Measurements from ENCODE around the gene FBXO21. TPM values are rescaled to one million over a fixed set of nuclear protein-coding genes. Genes with fewer than 3 reads are reported as not detected.

FBXO21 gene
- polyA plus RNA-seq, 3 donors, result 7.7 to 19.1 (median 17.2) TPM

GRCh38 chr12:117143008-117143532 lies 47.2 kb downstream of the FBXO21 start:
- TF ChIP-seq CTCF (IDR thresholded peaks at IDR 0.05), result no peak
- Histone ChIP-seq H3K9me3 (replicated peaks in 1 of 2; ENCODE audit: control insufficient read depth in 1 of 2, insufficient read depth in 1 of 2, low read length in 2 of 2) (no peaks in the 10 kb centered on the region), H3K36me3 (replicated peaks in 1 of 2; ENCODE audit: control insufficient read depth in 1 of 2, insufficient read depth in 2 of 2, low read length in 2 of 2) (peaks cover 12 to 35% of the 10 kb centered on the region in 2 donors), H3K4me1 (ENCODE audit: control insufficient read depth in 1 of 2, insufficient read depth in 2 of 2, low read length in 2 of 2) (no peaks in the 10 kb centered on the region), H3K4me2 (replicated peaks; ENCODE audit: extremely low read depth, low read length, poor library complexity, severe bottlenecking) (no peak overlapping the region), H4K20me1 (ENCODE audit: insufficient read depth, low read length) (no peaks in the 10 kb centered on the region), H2AFZ (ENCODE audit: insufficient read depth, low read depth, low read length, poor library complexity, severe bottlenecking) (no peak overlapping the region), H3K27me3 (ENCODE audit: control insufficient read depth in 2 of 2, insufficient read depth in 2 of 2, low read length in 2 of 2) (no peaks in the 10 kb centered on the region), H3K79me2 (ENCODE audit: insufficient read depth, low read length) (no peaks in the 10 kb centered on the region), H3K4me3 (replicated peaks in 1 of 3; ENCODE audit: low read depth in 2 of 3, low read length in 3 of 3) (no peak overlapping the region), H3K9ac (ENCODE audit: insufficient read depth, low read length, poor library complexity, severe bottlenecking) (no peak overlapping the region), H3K27ac (ENCODE audit: low read depth in 1 of 2, low read length in 2 of 2) (no peak overlapping the region)
- intact Hi-C loops (cut with micrococcal nuclease), result no loop called here
- no peak overlapping the region for H3K4me3 Mint-ChIP-seq
- H3K4me1 Mint-ChIP-seq, result peaks cover 7% of the 10 kb centered on the region
- no peaks in the 10 kb centered on the region for H3K9me3 Mint-ChIP-seq
- no peak overlapping the region for H3K27ac Mint-ChIP-seq
- H3K27me3 Mint-ChIP-seq (ENCODE audit: low read depth in 3 of 3), result peaks cover 0 to 3% (median 3%) of the 10 kb centered on the region in 3 donors
- WGBS (ENCODE audit: insufficient coverage), result 94% methylated on average over 13 of the region's 18 CpGs
- DNase-seq, result no peak
- peaks cover 38 to 39% of the 10 kb centered on the region in 2 donors for H3K36me3 Mint-ChIP-seq

- no peak for TF ChIP-seq CTCF (IDR thresholded peaks at IDR 0.05)
- no peaks in the 10 kb centered on the region for H3K79me2 ChIP-seq (ENCODE audit: insufficient read depth, low read length)
- H3K27ac ChIP-seq (ENCODE audit: low read depth in 1 of 2, low read length in 2 of 2), result no peak overlapping the region
- Mint-ChIP-seq H3K27me3 (ENCODE audit: low read depth in 3 of 3) (peaks cover 0 to 3% (median 3%) of the 10 kb centered on the region in 3 donors), H3K4me3 (no peak overlapping the region), H3K36me3 (peaks cover 32 to 34% of the 10 kb centered on the region in 2 donors), H3K4me1 (peaks cover 7% of the 10 kb centered on the region), H3K27ac (no peak overlapping the region), H3K9me3 (no peaks in the 10 kb centered on the region)
- no peak for DNase-seq
- no peak overlapping the region for H3K4me2 ChIP-seq (replicated peaks; ENCODE audit: extremely low read depth, low read length, poor library complexity, severe bottlenecking)
- no peaks in the 10 kb centered on the region for H3K4me1 ChIP-seq (ENCODE audit: control insufficient read depth in 1 of 2, insufficient read depth in 2 of 2, low read length in 2 of 2)
- intact Hi-C loops (cut with micrococcal nuclease), result no loop called here
- WGBS (ENCODE audit: insufficient coverage), result 98% methylated on average over 9 of the region's 12 CpGs
- H3K36me3 ChIP-seq (replicated peaks in 1 of 2; ENCODE audit: control insufficient read depth in 1 of 2, insufficient read depth in 2 of 2, low read length in 2 of 2), result peaks cover 12 to 29% of the 10 kb centered on the region in 2 donors
- no peak overlapping the region for H3K9ac ChIP-seq (ENCODE audit: insufficient read depth, low read length, poor library complexity, severe bottlenecking)
- H3K4me3 ChIP-seq (replicated peaks in 1 of 3; ENCODE audit: low read depth in 2 of 3, low read length in 3 of 3), result no peak overlapping the region
- H4K20me1 ChIP-seq (ENCODE audit: insufficient read depth, low read length), result no peaks in the 10 kb centered on the region
- H2AFZ ChIP-seq (ENCODE audit: insufficient read depth, low read depth, low read length, poor library complexity, severe bottlenecking), result no peak overlapping the region
- no peaks in the 10 kb centered on the region for H3K9me3 ChIP-seq (replicated peaks in 1 of 2; ENCODE audit: control insufficient read depth in 1 of 2, insufficient read depth in 1 of 2, low read length in 2 of 2)
- no peaks in the 10 kb centered on the region for H3K27me3 ChIP-seq (ENCODE audit: control insufficient read depth in 2 of 2, insufficient read depth in 2 of 2, low read length in 2 of 2)
These were observed 48.2 kb downstream of the FBXO21 start for GRCh38 chr12:117142094-117142493.
